G401.6 (cell line): ENCODE results near the gene NEK7.

Experiments
- FAIRE-seq: peaks from 2 replicates; lab custom pipeline; 2012; peaks lifted over from hg19 to GRCh38; lab: Jason Lieb, UNC

The NEK7 gene

DNA sequence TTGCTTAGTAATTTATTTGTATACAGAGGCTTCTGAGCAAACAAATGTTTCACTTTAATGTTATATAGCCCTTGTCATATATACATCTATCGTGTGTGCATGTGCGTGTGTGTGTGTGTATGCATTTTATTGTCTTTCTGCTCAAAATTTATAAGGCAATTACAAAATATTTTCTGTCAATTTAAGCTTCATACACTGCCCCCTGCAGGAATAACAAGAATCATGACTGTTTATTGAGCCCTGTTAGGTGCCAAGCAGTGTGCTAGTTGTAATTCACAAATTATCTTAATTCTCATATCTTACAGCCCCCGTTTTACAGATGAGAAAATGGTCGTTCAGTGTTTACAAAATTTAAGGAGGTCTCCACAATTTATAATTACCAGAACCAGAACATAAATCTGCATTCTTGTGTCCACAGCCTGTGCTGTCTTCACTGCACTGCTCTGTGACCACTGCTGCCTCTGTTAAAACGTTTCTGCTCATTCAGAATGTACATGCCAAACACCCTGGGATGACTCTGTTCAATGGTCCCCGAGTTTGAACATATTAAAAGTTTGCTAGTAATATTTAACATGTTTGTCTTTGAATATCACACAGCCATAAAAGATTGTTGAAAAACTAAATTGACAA is 202.3 kb downstream of the NEK7 start:
- no peak for FAIRE-seq

DNA sequence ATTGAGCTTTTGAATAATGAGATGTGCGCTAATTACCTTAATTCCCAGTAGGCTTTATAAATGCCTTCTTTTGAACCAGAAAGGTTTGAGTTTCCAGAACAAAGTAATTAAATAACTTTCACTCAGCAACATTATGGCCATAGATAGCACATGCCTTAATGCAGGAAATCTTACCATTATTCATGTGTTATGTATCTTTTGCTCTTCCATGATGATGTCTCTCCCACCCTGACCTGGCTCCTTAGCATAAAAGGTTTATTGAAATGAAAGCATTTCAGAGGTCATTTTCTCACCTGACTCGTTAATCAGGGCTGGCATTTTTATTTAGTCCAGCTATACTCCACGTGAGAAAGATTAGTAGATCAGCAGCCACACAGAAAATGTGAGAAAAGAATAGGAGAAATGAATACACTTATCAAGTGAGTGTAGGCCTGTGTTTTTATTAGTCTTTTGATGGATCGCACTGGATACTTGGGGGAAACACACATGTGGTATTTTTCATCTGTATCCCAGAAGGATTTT is 203.5 kb downstream of the NEK7 start:
- no peak for FAIRE-seq

DNA sequence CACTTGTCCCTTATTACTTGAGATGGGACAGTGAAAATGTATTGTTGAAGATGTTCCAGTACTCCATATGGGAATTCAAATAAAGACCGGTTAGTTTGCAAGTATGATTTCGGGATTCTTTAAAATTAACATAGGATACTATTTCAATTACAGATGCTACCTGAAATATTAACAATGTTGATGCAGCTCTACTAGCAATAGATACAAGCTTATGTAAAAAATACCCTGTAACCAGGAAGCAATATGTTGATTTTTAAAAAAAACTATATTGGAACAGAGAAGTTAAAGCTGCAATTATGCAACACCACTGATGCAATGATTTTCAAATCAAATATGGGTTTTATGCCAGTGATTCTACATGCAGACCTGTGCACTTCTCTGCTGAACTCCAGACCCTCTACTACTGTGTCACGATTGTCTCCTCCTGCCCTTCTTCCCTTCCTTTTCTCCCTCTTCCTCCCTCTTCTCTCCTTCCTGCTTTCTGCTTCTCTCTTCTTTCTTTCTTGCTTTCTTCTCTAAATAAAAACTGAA is 204.5 kb downstream of the NEK7 start:
- no peak for FAIRE-seq

DNA sequence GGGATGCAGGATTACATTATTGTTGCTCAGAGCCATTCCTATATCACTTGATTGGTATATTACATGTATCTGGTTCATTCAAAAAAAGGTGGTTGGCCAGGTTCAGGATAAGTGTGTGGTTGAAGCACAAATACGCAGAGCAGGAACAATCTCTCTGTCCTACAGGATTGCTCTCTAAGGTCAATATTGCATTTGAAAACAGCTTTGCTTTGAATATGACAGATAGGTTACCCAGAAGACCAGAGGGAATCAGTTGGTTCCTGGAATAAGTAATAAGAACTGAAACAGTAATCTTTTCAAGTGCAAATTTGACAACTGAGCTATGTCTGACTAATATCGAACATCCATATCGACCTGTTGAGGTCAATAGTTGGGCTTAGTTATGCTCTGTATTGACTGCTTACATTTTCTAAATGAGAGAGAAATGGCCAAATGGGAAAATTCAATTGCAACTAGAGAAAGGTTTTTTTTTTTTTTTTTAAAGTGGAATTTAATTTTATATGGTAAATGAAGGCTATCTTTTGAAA is 206.9 kb downstream of the NEK7 start:
- FAIRE-seq: no peak

DNA sequence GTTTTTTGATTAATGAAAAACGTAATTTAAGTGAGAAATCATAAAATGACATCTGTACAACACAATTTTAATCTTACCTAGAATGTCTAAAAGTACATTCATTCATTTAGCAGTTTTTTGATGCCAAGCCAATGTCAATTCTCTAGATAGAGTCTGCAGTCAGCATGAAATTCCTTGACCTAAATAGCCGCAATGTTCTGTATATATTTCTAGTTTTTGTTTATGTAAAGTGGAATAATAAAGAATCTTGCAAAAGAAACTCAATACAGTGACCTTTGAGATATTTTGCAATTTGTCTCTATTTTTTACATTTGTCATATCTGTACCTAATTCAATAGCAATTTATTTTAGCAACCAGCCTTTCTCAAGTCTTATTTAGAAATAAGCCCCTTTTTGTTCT is 207.7 kb downstream of the NEK7 start:
- FAIRE-seq: no peak

DNA sequence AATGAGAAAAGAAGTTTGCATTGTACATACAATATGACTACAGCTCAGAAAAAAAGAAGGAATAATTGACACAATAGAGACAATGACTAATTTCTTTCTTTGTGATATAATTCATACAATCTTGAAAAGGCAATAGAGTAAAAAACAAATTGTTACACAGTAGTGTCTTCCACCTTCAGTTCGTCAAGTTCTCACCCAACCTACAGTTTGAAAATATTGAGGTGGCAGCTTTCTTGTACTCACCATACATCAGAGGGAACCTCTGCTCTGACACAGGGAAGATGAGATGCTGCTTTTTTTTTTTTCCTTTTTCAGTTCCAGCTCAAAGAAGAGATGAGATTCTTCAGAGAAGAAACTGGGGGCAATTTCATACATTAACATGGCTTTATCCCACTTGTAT is 210.5 kb downstream of the NEK7 start:
- no peak for FAIRE-seq

DNA sequence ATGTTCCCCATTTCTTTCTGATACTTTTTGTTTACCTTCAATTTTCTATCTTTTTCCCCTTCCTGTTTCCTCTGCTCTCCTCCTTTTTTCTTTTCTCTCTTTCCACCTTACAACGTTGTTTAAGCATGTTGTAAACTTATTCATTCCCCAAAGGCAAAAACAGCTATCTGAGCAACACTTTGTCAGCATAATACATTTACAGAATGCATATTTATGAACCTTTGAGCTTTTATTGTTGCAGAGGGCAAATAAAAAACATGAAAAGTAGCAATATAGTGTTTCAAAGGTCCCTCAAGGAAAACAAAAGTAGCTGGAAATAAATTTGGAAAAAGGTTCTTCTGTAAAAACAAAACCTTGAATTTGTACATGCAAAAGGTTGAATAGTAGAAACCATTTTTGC is 214.2 kb downstream of the NEK7 start:
- FAIRE-seq: no peak
